ENCODE data around the gene CD164.
"Not testable (repeated sequence)": the region's sequence is repeated elsewhere in the genome, so short reads cannot be mapped to it uniquely, and the experiment has no call there.

DNA sequence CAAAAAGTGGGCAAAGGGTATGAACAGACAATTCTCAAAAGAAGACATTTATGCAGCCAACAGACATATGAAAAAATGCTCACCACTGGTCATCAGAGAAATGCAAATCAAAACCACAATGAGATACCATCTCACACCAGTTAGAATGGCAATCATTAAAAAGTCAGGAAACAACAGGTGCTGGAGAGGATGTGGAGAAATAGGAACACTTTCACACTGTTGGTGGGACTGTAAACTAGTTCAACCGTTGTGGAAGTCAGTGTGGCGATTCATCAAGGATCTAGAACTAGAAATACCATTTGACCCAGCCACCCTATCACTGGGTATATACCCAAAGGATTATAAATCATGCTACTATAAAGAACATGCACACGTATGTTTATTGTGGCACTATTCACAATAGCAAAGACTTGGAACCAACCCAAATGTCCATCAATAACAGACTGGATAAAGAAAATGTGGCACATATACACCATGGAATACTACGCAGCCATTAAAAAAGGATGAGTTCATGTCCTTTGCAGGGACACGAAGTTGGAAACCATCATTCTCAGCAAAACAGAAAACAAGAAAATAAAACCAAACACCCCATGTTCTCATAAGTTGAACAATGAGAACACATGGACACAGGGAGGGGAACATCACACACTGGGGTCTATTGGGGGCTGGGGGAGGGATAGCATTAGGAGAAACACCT is 17.7 kb downstream of the CD164 start:
- not testable (repeated sequence) for TF ChIP-seq POLR2AphosphoS5 (IDR thresholded peaks at IDR 0.05; ENCODE audit: borderline replicate concordance, low read depth, low read length); EZH2 (IDR thresholded peaks at IDR 0.05)
